Gastrocnemius medialis (tissue), 4 donors: ENCODE data around the gene HECTD4.

Source experiments
- POLR2A ChIP-seq, 2 donors: fragments of 450-650 bp; IDR thresholded peaks; one replicate each; pipeline ENCODE4 v1.6.1; 2017; ENCODE audit warnings: antibody characterized with exemption in 2 of 2, mild to moderate bottlenecking in 2 of 2, moderate library complexity in 2 of 2
- TF ChIP-seq, protein P1 (sequence below), 5 experiments: fragments of 450-650 bp in 3 of 5; fragments of 200-600 bp in 2 of 5; sonication (generic) in 2 of 5; IDR thresholded peaks in 4 of 5; conservative IDR thresholded peaks in 1 of 5; 1 replicate in 4 of 5; 2 replicates in 1 of 5; pipeline ENCODE4 v1.5.1; 2016 to 2019; ENCODE audit warnings: antibody characterized with exemption in 5 of 5, mild to moderate bottlenecking in 3 of 5, moderate library complexity in 3 of 5

DNA sequence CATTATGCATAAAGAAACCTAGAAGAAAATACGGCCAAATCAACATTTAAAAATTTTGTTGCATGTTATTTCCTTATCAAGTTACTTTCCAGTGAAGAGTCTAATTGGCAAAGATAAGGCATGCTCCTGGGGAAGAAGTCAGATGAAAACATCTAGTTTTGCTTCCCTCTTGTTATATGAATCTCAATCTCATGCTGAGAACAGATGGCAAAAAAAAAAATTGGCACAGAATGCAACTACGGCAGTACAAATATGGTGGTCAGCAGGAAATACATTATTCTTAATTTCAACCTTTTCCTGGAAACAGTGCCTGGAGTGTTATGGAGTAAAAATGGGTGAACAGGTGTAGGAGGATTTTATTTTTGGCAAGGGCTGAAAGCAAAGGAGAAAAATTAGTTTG, 32.8 kb downstream of the HECTD4 start:
- TF ChIP-seq, protein P1, sequence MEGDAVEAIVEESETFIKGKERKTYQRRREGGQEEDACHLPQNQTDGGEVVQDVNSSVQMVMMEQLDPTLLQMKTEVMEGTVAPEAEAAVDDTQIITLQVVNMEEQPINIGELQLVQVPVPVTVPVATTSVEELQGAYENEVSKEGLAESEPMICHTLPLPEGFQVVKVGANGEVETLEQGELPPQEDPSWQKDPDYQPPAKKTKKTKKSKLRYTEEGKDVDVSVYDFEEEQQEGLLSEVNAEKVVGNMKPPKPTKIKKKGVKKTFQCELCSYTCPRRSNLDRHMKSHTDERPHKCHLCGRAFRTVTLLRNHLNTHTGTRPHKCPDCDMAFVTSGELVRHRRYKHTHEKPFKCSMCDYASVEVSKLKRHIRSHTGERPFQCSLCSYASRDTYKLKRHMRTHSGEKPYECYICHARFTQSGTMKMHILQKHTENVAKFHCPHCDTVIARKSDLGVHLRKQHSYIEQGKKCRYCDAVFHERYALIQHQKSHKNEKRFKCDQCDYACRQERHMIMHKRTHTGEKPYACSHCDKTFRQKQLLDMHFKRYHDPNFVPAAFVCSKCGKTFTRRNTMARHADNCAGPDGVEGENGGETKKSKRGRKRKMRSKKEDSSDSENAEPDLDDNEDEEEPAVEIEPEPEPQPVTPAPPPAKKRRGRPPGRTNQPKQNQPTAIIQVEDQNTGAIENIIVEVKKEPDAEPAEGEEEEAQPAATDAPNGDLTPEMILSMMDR (IDR thresholded peaks at IDR 0.05 in 4 of 5, conservative IDR thresholded peaks at IDR 0.05 in 1 of 5): no peak
- TF ChIP-seq POLR2A (IDR thresholded peaks at IDR 0.05): no peak
